Measurements from ENCODE around the gene ASIC1. TPM values are rescaled to one million over a fixed set of nuclear protein-coding genes. Genes with fewer than 3 reads are reported as not detected.
A peak's percentile ranks its signal among the peaks of the same experiment; 100 is the strongest.

The ASIC1 gene
- polyA plus RNA-seq, 1 experiment: 7.0 TPM

DNA sequence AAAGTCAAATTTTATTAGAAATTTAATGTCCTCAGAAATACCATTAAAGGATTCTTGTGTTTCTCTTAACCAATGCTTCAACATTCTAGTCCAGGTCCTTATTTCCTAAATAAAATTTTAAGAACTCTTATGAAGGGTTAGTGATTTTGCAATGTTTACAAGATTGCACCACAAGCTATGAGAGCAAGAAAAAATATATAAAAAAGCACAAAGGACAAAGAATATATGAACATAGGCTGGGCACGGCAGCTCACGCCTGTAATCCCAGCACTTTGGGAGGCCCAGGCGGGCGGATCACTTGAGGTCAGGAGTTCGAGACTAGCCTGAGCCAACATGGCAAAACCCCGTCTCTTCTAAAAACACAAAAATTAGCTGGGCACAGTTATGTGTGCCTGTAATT, 39.8 kb upstream of the ASIC1 start:
- Histone ChIP-seq H3K4me3 (ENCODE audit: low read depth, low read length) (no peak overlapping the region), H3K27me3 (ENCODE audit: control insufficient read depth, insufficient read depth, low read length) (no peaks in the 10 kb centered on the region), H3K36me3 (ENCODE audit: control insufficient read depth, insufficient read depth, low read length) (no peaks in the 10 kb centered on the region)
- DNase-seq (ENCODE audit: low read depth): peak; percentile 35
- TF ChIP-seq, protein P1, sequence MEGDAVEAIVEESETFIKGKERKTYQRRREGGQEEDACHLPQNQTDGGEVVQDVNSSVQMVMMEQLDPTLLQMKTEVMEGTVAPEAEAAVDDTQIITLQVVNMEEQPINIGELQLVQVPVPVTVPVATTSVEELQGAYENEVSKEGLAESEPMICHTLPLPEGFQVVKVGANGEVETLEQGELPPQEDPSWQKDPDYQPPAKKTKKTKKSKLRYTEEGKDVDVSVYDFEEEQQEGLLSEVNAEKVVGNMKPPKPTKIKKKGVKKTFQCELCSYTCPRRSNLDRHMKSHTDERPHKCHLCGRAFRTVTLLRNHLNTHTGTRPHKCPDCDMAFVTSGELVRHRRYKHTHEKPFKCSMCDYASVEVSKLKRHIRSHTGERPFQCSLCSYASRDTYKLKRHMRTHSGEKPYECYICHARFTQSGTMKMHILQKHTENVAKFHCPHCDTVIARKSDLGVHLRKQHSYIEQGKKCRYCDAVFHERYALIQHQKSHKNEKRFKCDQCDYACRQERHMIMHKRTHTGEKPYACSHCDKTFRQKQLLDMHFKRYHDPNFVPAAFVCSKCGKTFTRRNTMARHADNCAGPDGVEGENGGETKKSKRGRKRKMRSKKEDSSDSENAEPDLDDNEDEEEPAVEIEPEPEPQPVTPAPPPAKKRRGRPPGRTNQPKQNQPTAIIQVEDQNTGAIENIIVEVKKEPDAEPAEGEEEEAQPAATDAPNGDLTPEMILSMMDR (IDR thresholded peaks at IDR 0.05; ENCODE audit: insufficient read depth, low read depth, low read length): no peak
- ChIA-PET POLR2A (no interaction called here), CTCF (interaction anchor here (1.2 to 5.1 kb wide), 7 partner anchors 8 to 724 kb away, joined by 3 to 26 read pairs (median 7); no protein-coding TSS in a partner anchor)

DNA sequence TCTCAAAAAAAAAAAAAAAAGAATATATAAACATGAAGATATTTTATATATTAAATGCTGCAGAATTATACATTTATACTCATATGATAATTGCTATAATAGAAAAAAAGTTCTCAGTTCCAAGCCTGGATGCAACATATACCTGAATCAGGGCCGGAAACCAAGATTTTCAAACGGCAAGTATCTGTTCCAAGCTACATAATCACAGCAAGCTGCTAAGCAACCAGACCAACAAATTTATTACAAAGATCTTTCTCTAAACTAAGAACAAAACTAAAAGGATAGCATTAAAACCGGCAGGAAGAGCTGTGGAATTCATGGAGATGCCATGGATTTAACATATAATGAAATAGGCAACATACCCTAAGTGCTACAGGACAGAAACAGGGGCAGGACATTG, 39.2 kb upstream of the ASIC1 start:
- TF ChIP-seq, protein P1 (IDR thresholded peaks at IDR 0.05; ENCODE audit: insufficient read depth, low read depth, low read length): no peak
- Histone ChIP-seq H3K4me3 (ENCODE audit: low read depth, low read length) (no peak overlapping the region), H3K36me3 (ENCODE audit: control insufficient read depth, insufficient read depth, low read length) (no peaks in the 10 kb centered on the region), H3K27me3 (ENCODE audit: control insufficient read depth, insufficient read depth, low read length) (no peaks in the 10 kb centered on the region)
- ChIA-PET CTCF (interaction anchor here (0.6 to 5.1 kb wide), 6 partner anchors 7 to 51 kb away, joined by 3 to 26 read pairs (median 11); no protein-coding TSS in a partner anchor), POLR2A (interaction anchor here (0.7 kb wide), 1 partner anchor 1370 kb away, joined by 10 read pairs; no protein-coding TSS in a partner anchor)
- no peak for DNase-seq (ENCODE audit: low read depth)

DNA sequence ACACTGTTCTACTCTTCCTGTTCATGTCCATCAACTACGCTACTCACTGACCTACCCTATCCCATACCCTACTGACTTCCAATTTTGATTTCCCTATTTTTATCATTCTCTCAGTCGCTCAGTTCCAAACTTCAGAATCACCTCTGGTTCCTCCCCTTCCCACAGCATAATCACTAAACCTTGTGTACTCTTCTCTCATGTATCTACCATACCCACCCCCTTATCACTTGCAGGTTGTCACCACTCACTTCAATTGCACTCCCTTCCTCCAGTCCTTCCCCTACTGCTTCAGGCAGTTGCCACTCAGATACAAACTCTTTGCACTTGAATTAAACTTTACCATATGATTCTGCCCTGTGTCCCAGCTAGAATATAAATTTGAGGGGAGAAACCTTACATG, 38.4 kb upstream of the ASIC1 start:
- CTCF ChIA-PET: interaction anchor here (1.3 to 4.5 kb wide), 5 partner anchors 9 to 51 kb away, joined by 3 to 20 read pairs (median 7); no protein-coding TSS in a partner anchor
- Histone ChIP-seq H3K4me3 (ENCODE audit: low read depth, low read length) (no peak overlapping the region), H3K36me3 (ENCODE audit: control insufficient read depth, insufficient read depth, low read length) (no peaks in the 10 kb centered on the region), H3K27me3 (ENCODE audit: control insufficient read depth, insufficient read depth, low read length) (no peaks in the 10 kb centered on the region)
- POLR2A ChIA-PET: no interaction called here
- no peak for DNase-seq (ENCODE audit: low read depth)
- TF ChIP-seq, protein P1 (IDR thresholded peaks at IDR 0.05; ENCODE audit: insufficient read depth, low read depth, low read length): no peak

DNA sequence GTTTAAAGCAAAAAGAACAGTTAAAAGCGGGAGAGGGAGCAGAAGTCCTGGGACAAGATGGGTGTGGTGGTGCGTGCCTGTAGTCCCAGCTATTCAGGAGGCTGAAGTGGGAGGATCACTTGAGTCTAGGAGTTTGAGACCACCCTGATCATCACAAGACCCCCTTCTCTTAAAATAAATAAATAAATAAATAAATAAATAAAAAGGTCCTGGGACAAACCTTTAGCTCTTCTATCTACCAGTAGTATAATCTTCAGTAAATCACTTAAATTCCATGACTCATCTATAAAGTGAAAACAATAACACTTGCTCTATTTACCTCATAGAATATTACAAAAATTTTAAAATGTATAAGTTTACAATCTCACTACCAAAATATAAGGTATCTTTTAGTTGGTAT, 37.9 kb upstream of the ASIC1 start:
- no peaks in the 10 kb centered on the region for H3K27me3 ChIP-seq (ENCODE audit: control insufficient read depth, insufficient read depth, low read length)
- ChIA-PET POLR2A (no interaction called here), CTCF (interaction anchor here (0.7 to 4.5 kb wide), 5 partner anchors 13 to 362 kb away, joined by 3 to 20 read pairs (median 7); no protein-coding TSS in a partner anchor)
- no peak for DNase-seq (ENCODE audit: low read depth)
- TF ChIP-seq, protein P1 (IDR thresholded peaks at IDR 0.05; ENCODE audit: insufficient read depth, low read depth, low read length): no peak
- H3K36me3 ChIP-seq (ENCODE audit: control insufficient read depth, insufficient read depth, low read length): no peaks in the 10 kb centered on the region
- no peak overlapping the region for H3K4me3 ChIP-seq (ENCODE audit: low read depth, low read length)

DNA sequence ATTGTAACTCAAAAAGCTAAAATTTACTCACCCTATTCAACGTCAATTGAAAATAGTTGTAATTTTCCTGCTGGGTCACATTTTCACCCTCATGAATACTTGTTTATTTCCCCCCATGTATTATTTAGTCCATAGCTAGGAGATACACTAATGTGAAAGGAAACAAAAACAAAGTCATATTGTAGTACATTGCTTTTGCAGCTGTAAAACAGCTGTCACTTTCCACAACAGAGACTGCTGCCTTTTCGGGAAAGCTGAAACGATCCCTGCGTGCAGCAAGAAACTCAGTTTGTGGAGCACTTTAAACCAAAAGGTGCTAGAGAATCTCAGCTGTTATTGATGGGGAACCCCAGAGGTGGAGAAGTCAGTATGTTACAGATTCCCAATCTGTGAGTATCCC, 36.4 kb upstream of the ASIC1 start:
- no peaks in the 10 kb centered on the region for H3K27me3 ChIP-seq (ENCODE audit: control insufficient read depth, insufficient read depth, low read length)
- ChIA-PET CTCF (interaction anchor here (0.8 to 2.2 kb wide), 9 partner anchors 9 to 76 kb away, joined by 3 to 8 read pairs (median 4); no protein-coding TSS in a partner anchor), POLR2A (no interaction called here)
- DNase-seq (ENCODE audit: low read depth): no peak
- no peaks in the 10 kb centered on the region for H3K36me3 ChIP-seq (ENCODE audit: control insufficient read depth, insufficient read depth, low read length)
- TF ChIP-seq, protein P1 (IDR thresholded peaks at IDR 0.05; ENCODE audit: insufficient read depth, low read depth, low read length): no peak
- H3K4me3 ChIP-seq (ENCODE audit: low read depth, low read length): 0 out of 2 replicates have a peak overlapping the region, but pooled peaks have one; percentile 23
